SK-N-SH (cell line): Measurements from ENCODE around the gene C2orf72. TPM values are rescaled to one million over a fixed set of nuclear protein-coding genes. Genes with fewer than 3 reads are reported as not detected.

Source experiments
- CTCF ChIA-PET: fragments of 300-600, 350-600 bp; formaldehyde crosslinking; extraction: SDS; loops from one replicate; lab custom pipeline; 2021; lab: Yijun Ruan, JAX
- POLR2A ChIA-PET: fragments of 350-600 bp; sonication (Branson Sonifier 250); formaldehyde crosslinking; extraction: SDS; loops from one replicate; lab custom pipeline; 2020; ENCODE audit warnings: antibody characterized with exemption, inconsistent platforms; lab: Yijun Ruan, JAX
- DNase-seq: peaks from one replicate; pipeline ENCODE4 v3.0.0; 2012
- H2AFZ ChIP-seq: fragments of 200-600 bp; sonication (generic); 2 replicates; pipeline ENCODE4 v1.8.1; 2016; ENCODE audit warnings: antibody characterized with exemption, mild to moderate bottlenecking, low read depth
- H3F3A ChIP-seq: fragments of 200-600 bp; sonication (generic); replicated peaks from 2 replicates; pipeline ENCODE3; 2016; ENCODE audit warnings: antibody characterized with exemption, mild to moderate bottlenecking; ENCODE audit not compliant: insufficient read depth
- H3K27ac ChIP-seq, 2 experiments: fragments of 200-500 bp in 1 of 2; fragments of 200-600 bp in 1 of 2; sonication (Bioruptor generic) in 1 of 2; sonication (generic), shearing (Covaris generic) in 1 of 2; 2 replicates each; pipeline versions ENCODE4 v1.5.1 to v1.6.1; 2014 to 2016; ENCODE audit warnings: low read depth in 2 of 2, inconsistent platforms in 1 of 2, low read length in 1 of 2, mild to moderate bottlenecking in 1 of 2, mixed read lengths in 1 of 2
- H3K27me3 ChIP-seq: fragments of 200-600 bp; sonication (generic), shearing (Covaris generic); 2 replicates; pipeline ENCODE4 v1.6.1; 2016; ENCODE audit warnings: mixed run types; ENCODE audit not compliant: insufficient read depth
- H3K36me3 ChIP-seq, 2 experiments: fragments of 200-500 bp in 1 of 2; fragments of 200-600 bp in 1 of 2; sonication (Bioruptor generic) in 1 of 2; sonication (generic) in 1 of 2; replicated peaks in 1 of 2; 2 replicates each; pipeline versions ENCODE3 to v1.5.1; 2014 to 2016; ENCODE audit warnings: low read length in 1 of 2, mild to moderate bottlenecking in 1 of 2; ENCODE audit not compliant: insufficient read depth in 2 of 2, control insufficient read depth in 1 of 2
- H3K4me1 ChIP-seq, 2 experiments: fragments of 200-500 bp in 1 of 2; fragments of 200-600 bp in 1 of 2; sonication (Bioruptor generic) in 1 of 2; sonication (generic), shearing (Covaris generic) in 1 of 2; 2 replicates each; pipeline versions ENCODE4 v1.5.1 to v1.6.1; 2014 to 2016; ENCODE audit warnings: low read depth in 1 of 2, low read length in 1 of 2, mixed run types in 1 of 2; ENCODE audit not compliant: insufficient read depth in 2 of 2, control insufficient read depth in 1 of 2
- H3K4me2 ChIP-seq: fragments of 200-600 bp; sonication (generic), shearing (Covaris generic); 2 replicates; pipeline ENCODE4 v1.6.1; 2017; ENCODE audit warnings: mixed run types
- H3K4me3 ChIP-seq, 2 experiments: fragments of 200-500 bp in 1 of 2; fragments of 200-600 bp in 1 of 2; sonication (Bioruptor generic) in 1 of 2; sonication (generic), shearing (Covaris generic) in 1 of 2; 2 replicates each; pipeline versions ENCODE4 v1.5.1 to v1.8.1; 2014 to 2016; ENCODE audit warnings: low read depth in 2 of 2, inconsistent platforms in 1 of 2, low read length in 1 of 2, mild to moderate bottlenecking in 1 of 2, mixed read lengths in 1 of 2, moderate library complexity in 1 of 2
- H3K79me2 ChIP-seq: fragments of 200-600 bp; sonication (generic); 2 replicates; pipeline ENCODE4 v1.8.1; 2017; ENCODE audit warnings: mild to moderate bottlenecking; ENCODE audit not compliant: insufficient read depth
- H3K9ac ChIP-seq: fragments of 200-600 bp; sonication (generic); 2 replicates; pipeline ENCODE4 v1.6.1; 2017; ENCODE audit warnings: mixed run types
- H3K9me2 ChIP-seq: fragments of 200-600 bp; sonication (generic); 2 replicates; pipeline ENCODE4 v1.6.1; 2017; ENCODE audit warnings: mixed run types
- H3K9me3 ChIP-seq: fragments of 200-600 bp; sonication (generic); 2 replicates; pipeline ENCODE4 v1.6.1; 2017; ENCODE audit warnings: mixed run types, mild to moderate bottlenecking, moderate library complexity
- H4K20me1 ChIP-seq: fragments of 200-600 bp; sonication (generic); 2 replicates; pipeline ENCODE4 v1.6.1; 2017; ENCODE audit warnings: mild to moderate bottlenecking, mixed run types; ENCODE audit not compliant: insufficient read depth
- CHD2 ChIP-seq: fragments of 150-350 bp; IDR thresholded peaks from 2 replicates; pipeline ENCODE4 v1.6.1; 2018; ENCODE audit warnings: low read length; ENCODE audit not compliant: partially characterized antibody
- ELF1 ChIP-seq: IDR thresholded peaks from 2 replicates; pipeline ENCODE4 v1.4.0; 2012
- EZH2phosphoT487 ChIP-seq: fragments of 200-600 bp; sonication (generic); IDR thresholded peaks from 2 replicates; pipeline ENCODE4 v1.6.1; 2017; ENCODE audit warnings: low read depth, mixed run types, mild to moderate bottlenecking, antibody characterized with exemption, moderate library complexity, borderline replicate concordance
- FOSL2 ChIP-seq: IDR thresholded peaks from 2 replicates; pipeline ENCODE4 v1.4.0; 2012; ENCODE audit warnings: low read depth, mild to moderate bottlenecking, moderate library complexity, borderline replicate concordance
- FOXJ3 ChIP-seq: sonication (generic); formaldehyde crosslinking; IDR thresholded peaks from 2 replicates; pipeline ENCODE4 v1.5.1; 2020; ENCODE audit warnings: mild to moderate bottlenecking, missing genetic modification reagents
- FOXM1 ChIP-seq: IDR thresholded peaks from 2 replicates; pipeline ENCODE4 v1.4.0; 2012; ENCODE audit warnings: low read depth, mild to moderate bottlenecking
- GABPA ChIP-seq: IDR thresholded peaks from 2 replicates; pipeline ENCODE4 v1.4.0; 2012; ENCODE audit warnings: low read depth, mild to moderate bottlenecking
- JUND ChIP-seq: IDR thresholded peaks from 2 replicates; pipeline ENCODE4 v1.4.0; 2012
- MAX ChIP-seq: IDR thresholded peaks from 2 replicates; pipeline ENCODE4 v1.4.0; 2012; ENCODE audit warnings: low read depth
- POLR2AphosphoS5 ChIP-seq: IDR thresholded peaks from 2 replicates; pipeline ENCODE4 v1.6.1; 2012; ENCODE audit warnings: low read depth, low read length
- RAD21 ChIP-seq: IDR thresholded peaks from 2 replicates; pipeline ENCODE4 v1.6.1; 2012; ENCODE audit warnings: mild to moderate bottlenecking, low read length
- SIN3A ChIP-seq: IDR thresholded peaks from 2 replicates; pipeline ENCODE4 v1.6.1; 2012; ENCODE audit warnings: low read depth, mild to moderate bottlenecking, low read length, moderate library complexity, borderline replicate concordance
- TAF1 ChIP-seq: IDR thresholded peaks from 2 replicates; pipeline ENCODE4 v1.6.1; 2012; ENCODE audit warnings: low read depth, mild to moderate bottlenecking, low read length, moderate library complexity, borderline replicate concordance
- TCF12 ChIP-seq: IDR thresholded peaks from 2 replicates; pipeline ENCODE4 v1.4.0; 2012
- USF2 ChIP-seq: fragments of 150-350 bp; IDR thresholded peaks from 2 replicates; pipeline ENCODE4 v1.6.1; 2017; ENCODE audit warnings: antibody characterized with exemption, low read length, low read depth, borderline replicate concordance
- WGBS: methylation state at CpG from one replicate; pipeline ENCODE4 v1.1.6; 2017; ENCODE audit warnings: low lambda C conversion rate; 5-methylcytosine and 5-hydroxymethylcytosine counted together
- polyA plus RNA-seq, 3 experiments: library from polyadenylated mRNA; depleted of rRNA; stranded (reverse); fragments of >200 nt; gene quantifications; 2 replicates each; pipeline ENCODE4 v1.2.3, GENCODE V29; 2012
- TF ChIP-seq, protein P1 (sequence below): IDR thresholded peaks from 2 replicates; pipeline ENCODE4 v1.4.0; 2012; ENCODE audit warnings: low read depth, borderline replicate concordance
- TF ChIP-seq, protein P2 (sequence below): fragments of 200-600 bp; sonication (generic); IDR thresholded peaks from 2 replicates; pipeline ENCODE4 v1.6.1; 2017; ENCODE audit warnings: antibody characterized with exemption, mild to moderate bottlenecking, moderate library complexity
- TF ChIP-seq, protein P3 (sequence below): fragments of 150-350 bp; IDR thresholded peaks from 2 replicates; pipeline ENCODE4 v1.6.1; 2016; ENCODE audit warnings: mild to moderate bottlenecking, low read depth, low read length

The C2orf72 gene
- polyA plus RNA-seq, 1 of the 3 experiments (the other 2 are of a cell fraction) = 0.35 TPM

DNA sequence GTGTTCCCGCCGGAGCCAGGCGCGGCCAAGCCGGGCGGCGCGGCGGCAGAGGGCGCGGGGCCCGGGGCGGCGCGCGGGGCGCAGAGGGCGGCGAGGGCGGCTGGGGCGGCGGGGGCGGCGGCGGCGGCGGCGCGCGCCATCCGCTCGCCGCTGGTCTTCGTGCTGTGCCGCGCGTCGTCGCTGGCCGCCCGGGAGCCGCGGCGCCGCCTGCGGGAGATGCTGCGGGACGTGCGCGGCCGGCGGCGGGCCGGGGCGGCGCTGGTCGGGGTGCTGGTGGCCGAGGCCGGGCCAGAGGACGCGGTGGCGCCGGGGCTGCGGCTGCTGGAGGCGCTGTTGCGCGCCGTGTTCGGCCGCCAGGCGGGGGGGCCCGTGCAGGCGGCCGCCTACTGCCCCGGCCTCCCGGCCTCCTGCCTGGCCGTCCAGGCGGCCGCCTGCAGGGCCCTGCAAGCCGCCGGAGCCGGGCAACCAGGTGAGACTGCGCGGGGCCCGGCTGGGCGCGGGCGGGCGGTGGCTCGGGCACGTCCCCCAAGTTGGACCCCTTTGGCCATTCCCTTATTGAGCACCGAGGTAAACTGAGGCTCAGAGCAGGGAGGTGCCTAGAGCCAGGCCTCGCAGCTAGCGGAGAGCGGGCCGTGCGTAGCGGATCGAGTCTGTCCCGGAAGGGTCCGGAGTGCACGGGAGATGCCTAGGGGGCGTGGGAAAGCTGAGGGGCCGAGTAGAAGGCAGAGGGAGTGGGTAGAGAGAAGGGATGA lies 584 bp downstream of the C2orf72 start:
- POLR2A ChIA-PET = no interaction called here
- H3F3A ChIP-seq = no peaks in the 10 kb centered on the region
- DNase-seq = peak; percentile 91
- H3K79me2 ChIP-seq = no peaks in the 10 kb centered on the region
- H3K4me3 ChIP-seq = peak overlapping the region in 1 of 2 experiments; percentile 47; a peak in 2 of 4 replicates
- no peaks in the 10 kb centered on the region for H4K20me1 ChIP-seq
- H3K27ac ChIP-seq = no peak overlapping the region
- peaks cover 32% of the 10 kb centered on the region for H3K27me3 ChIP-seq
- 25% methylated on average over 15 of the region's 104 CpGs for WGBS
- no peaks in the 10 kb centered on the region for H3K9me3 ChIP-seq
- CTCF ChIA-PET = interaction anchor here (0.8 to 6.6 kb wide), 6 partner anchors 13 to 214 kb away, joined by 3 to 39 read pairs (median 4); partner anchors contain the start of gene PSMD1
- TF ChIP-seq ELF1 = no peak
- TF ChIP-seq FOSL2 = no peak
- TF ChIP-seq EZH2phosphoT487 = no peak
- TF ChIP-seq, protein P1, sequence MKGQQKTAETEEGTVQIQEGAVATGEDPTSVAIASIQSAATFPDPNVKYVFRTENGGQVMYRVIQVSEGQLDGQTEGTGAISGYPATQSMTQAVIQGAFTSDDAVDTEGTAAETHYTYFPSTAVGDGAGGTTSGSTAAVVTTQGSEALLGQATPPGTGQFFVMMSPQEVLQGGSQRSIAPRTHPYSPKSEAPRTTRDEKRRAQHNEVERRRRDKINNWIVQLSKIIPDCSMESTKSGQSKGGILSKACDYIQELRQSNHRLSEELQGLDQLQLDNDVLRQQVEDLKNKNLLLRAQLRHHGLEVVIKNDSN = no peak
- TF ChIP-seq, protein P2, sequence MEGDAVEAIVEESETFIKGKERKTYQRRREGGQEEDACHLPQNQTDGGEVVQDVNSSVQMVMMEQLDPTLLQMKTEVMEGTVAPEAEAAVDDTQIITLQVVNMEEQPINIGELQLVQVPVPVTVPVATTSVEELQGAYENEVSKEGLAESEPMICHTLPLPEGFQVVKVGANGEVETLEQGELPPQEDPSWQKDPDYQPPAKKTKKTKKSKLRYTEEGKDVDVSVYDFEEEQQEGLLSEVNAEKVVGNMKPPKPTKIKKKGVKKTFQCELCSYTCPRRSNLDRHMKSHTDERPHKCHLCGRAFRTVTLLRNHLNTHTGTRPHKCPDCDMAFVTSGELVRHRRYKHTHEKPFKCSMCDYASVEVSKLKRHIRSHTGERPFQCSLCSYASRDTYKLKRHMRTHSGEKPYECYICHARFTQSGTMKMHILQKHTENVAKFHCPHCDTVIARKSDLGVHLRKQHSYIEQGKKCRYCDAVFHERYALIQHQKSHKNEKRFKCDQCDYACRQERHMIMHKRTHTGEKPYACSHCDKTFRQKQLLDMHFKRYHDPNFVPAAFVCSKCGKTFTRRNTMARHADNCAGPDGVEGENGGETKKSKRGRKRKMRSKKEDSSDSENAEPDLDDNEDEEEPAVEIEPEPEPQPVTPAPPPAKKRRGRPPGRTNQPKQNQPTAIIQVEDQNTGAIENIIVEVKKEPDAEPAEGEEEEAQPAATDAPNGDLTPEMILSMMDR = no peak
- TF ChIP-seq FOXM1 = no peak
- TF ChIP-seq JUND = no peak
- no peak for TF ChIP-seq SIN3A
- no peaks in the 10 kb centered on the region for H3K9me2 ChIP-seq
- H3K36me3 ChIP-seq = no peaks in the 10 kb centered on the region
- H3K4me2 ChIP-seq = no peak overlapping the region
- no peak overlapping the region for H3K9ac ChIP-seq
- no peak overlapping the region for H2AFZ ChIP-seq
- peaks cover 0 to 6% of the 10 kb centered on the region in 2 experiments; a peak in 1 of 4 replicates for H3K4me1 ChIP-seq

- peaks cover 0 to 6% of the 10 kb centered on the region in 2 experiments; a peak in 1 of 4 replicates for H3K4me1 ChIP-seq
- H3K9me3 ChIP-seq = no peaks in the 10 kb centered on the region
- WGBS = 85% methylated on average over 20 of the region's 21 CpGs
- TF ChIP-seq FOSL2 (no peak), USF2 (no peak), GABPA (no peak), TCF12 (no peak), CHD2 (no peak), FOXJ3 (CRISPR knock-in tag) (no peak), POLR2AphosphoS5 (no peak), TAF1 (no peak), RAD21 (no peak), MAX (no peak)
- TF ChIP-seq, protein P3, sequence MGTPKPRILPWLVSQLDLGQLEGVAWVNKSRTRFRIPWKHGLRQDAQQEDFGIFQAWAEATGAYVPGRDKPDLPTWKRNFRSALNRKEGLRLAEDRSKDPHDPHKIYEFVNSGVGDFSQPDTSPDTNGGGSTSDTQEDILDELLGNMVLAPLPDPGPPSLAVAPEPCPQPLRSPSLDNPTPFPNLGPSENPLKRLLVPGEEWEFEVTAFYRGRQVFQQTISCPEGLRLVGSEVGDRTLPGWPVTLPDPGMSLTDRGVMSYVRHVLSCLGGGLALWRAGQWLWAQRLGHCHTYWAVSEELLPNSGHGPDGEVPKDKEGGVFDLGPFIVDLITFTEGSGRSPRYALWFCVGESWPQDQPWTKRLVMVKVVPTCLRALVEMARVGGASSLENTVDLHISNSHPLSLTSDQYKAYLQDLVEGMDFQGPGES = no peak
- no peaks in the 10 kb centered on the region for H3K79me2 ChIP-seq
- H3K9ac ChIP-seq = no peak overlapping the region
- no peaks in the 10 kb centered on the region for H3K9me2 ChIP-seq
- peak overlapping the region in 1 of 2 experiments; percentile 47; a peak in 1 of 4 replicates for H3K4me3 ChIP-seq
- H3K27me3 ChIP-seq = peaks cover 25% of the 10 kb centered on the region
- no peak overlapping the region for H2AFZ ChIP-seq
- no peak for DNase-seq
- H4K20me1 ChIP-seq = no peaks in the 10 kb centered on the region
- H3K27ac ChIP-seq = no peak overlapping the region
- no peak overlapping the region for H3K4me2 ChIP-seq
- no peaks in the 10 kb centered on the region for H3F3A ChIP-seq
- CTCF ChIA-PET = interaction anchor here (1.0 to 6.6 kb wide), 6 partner anchors 12 to 214 kb away, joined by 3 to 39 read pairs (median 5); partner anchors contain the start of gene PSMD1
- POLR2A ChIA-PET = no interaction called here
- no peaks in the 10 kb centered on the region for H3K36me3 ChIP-seq
Observed at GRCh38 chr2:231038483-231039293, 1.4 kb downstream of the C2orf72 start.
